GM12878 (cell line): Measurements from ENCODE around the gene IL12B. TPM values are rescaled to one million over a fixed set of nuclear protein-coding genes. Genes with fewer than 3 reads are reported as not detected.
A peak's percentile ranks its signal among the peaks of the same experiment; 100 is the strongest.

Experiments
- ATAC-seq: fragments of 200-7000 bp; cut with Tn5 transposase; 3 replicates; pipeline ENCODE4 v1.9.1; 2020; ENCODE audit warnings: mild to moderate bottlenecking, moderate library complexity
- BruUV-seq: library from RNA; stranded (reverse); fragments of 400-500 nt; replicated peaks from 2 replicates; lab custom pipeline; 2021; lab: Mats Ljungman, UMichigan
- CTCF ChIA-PET: fragments of 300-600 bp; sonication (Branson Sonifier 250); formaldehyde crosslinking; extraction: SDS; loops from one replicate; lab custom pipeline; 2021; ENCODE audit warnings: inconsistent platforms; lab: Yijun Ruan, JAX
- POLR2A ChIA-PET: fragments of 350-600 bp; formaldehyde crosslinking; extraction: SDS; loops from one replicate; lab custom pipeline; 2021; ENCODE audit warnings: inconsistent platforms; lab: Charles Lee
- RAD21 ChIA-PET: fragments of 300-600 bp; sonication (Branson Sonifier 250); formaldehyde crosslinking; loops from one replicate; lab custom pipeline; 2023; ENCODE audit warnings: antibody characterized with exemption; ENCODE audit not compliant: unreplicated experiment; lab: Charles Lee
- SMC1A ChIA-PET: fragments of 300-600 bp; sonication (Branson Sonifier 250); formaldehyde crosslinking; loops from one replicate; lab custom pipeline; 2023; ENCODE audit not compliant: unreplicated experiment, uncharacterized antibody; lab: Charles Lee
- DNase-seq: peaks from one replicate; pipeline ENCODE4 v3.0.0-alpha.2; 2011; ENCODE audit warnings: low read depth, low spot score
- FAIRE-seq: peaks from 3 replicates; lab custom pipeline; 2011; peaks lifted over from hg19 to GRCh38; lab: Jason Lieb, UNC
- H2AFZ ChIP-seq: 2 replicates; pipeline ENCODE4 v1.6.0; 2011; ENCODE audit warnings: low read depth, low read length, control low read depth; ENCODE audit not compliant: control insufficient read depth
- H3K27ac ChIP-seq: 2 replicates; pipeline ENCODE4 v1.5.1; 2011; ENCODE audit warnings: control low read depth; ENCODE audit not compliant: control insufficient read depth, insufficient read depth
- H3K27me3 ChIP-seq, 2 experiments: replicated peaks in 1 of 2; 2 replicates each; pipeline versions ENCODE4 v1.6.0 to v1.6.1; 2011; ENCODE audit warnings: low read length in 1 of 2; ENCODE audit not compliant: control insufficient read depth in 2 of 2, insufficient read depth in 2 of 2
- H3K36me3 ChIP-seq, 2 experiments: 2 replicates each; pipeline ENCODE4 v1.5.1; 2011; ENCODE audit warnings: low read length in 1 of 2; ENCODE audit not compliant: control insufficient read depth in 2 of 2, insufficient read depth in 2 of 2
- H3K4me1 ChIP-seq: 2 replicates; pipeline ENCODE4 v1.6.1; 2011; ENCODE audit warnings: mild to moderate bottlenecking, low read length, moderate library complexity, mixed read lengths; ENCODE audit not compliant: control insufficient read depth, insufficient read depth
- H3K4me2 ChIP-seq: 2 replicates; pipeline ENCODE4 v1.6.0; 2011; ENCODE audit warnings: control low read depth; ENCODE audit not compliant: control insufficient read depth, insufficient read depth
- H3K4me3 ChIP-seq: fragments of 200-600 bp; sonication (generic); 2 replicates; pipeline ENCODE4 v1.5.1; 2016
- H3K79me2 ChIP-seq: 2 replicates; pipeline ENCODE4 v1.6.0; 2011; ENCODE audit warnings: low read length; ENCODE audit not compliant: control insufficient read depth, insufficient read depth
- H3K9ac ChIP-seq: 2 replicates; pipeline ENCODE4 v1.8.0; 2011; ENCODE audit warnings: low read length, control low read depth, mixed read lengths; ENCODE audit not compliant: control insufficient read depth, insufficient read depth
- H3K9me3 ChIP-seq: replicated peaks from 3 replicates; pipeline ENCODE4 v1.5.1; 2011; ENCODE audit warnings: mild to moderate bottlenecking, low read length; ENCODE audit not compliant: control insufficient read depth, insufficient read depth
- H4K20me1 ChIP-seq: 2 replicates; pipeline ENCODE4 v1.6.0; 2011; ENCODE audit not compliant: control insufficient read depth, insufficient read depth
- EED ChIP-seq: sonication (generic); IDR thresholded peaks from 2 replicates; pipeline ENCODE4 v1.6.1; 2016; ENCODE audit warnings: antibody characterized with exemption, low read depth
- ETV6 ChIP-seq, 2 experiments: fragments of 450-650 bp in 1 of 2; IDR thresholded peaks in 1 of 2; conservative IDR thresholded peaks in 1 of 2; 2 replicates each; pipeline ENCODE4 v1.6.1; 2014; ENCODE audit warnings: antibody characterized with exemption in 1 of 2, borderline replicate concordance in 1 of 2, low read depth in 1 of 2, mild to moderate bottlenecking in 1 of 2, moderate library complexity in 1 of 2
- IKZF2 ChIP-seq, 2 experiments: fragments of 450-650 bp; IDR thresholded peaks; 2 replicates each; pipeline ENCODE4 v1.6.1; 2017; ENCODE audit warnings: mild to moderate bottlenecking in 2 of 2, moderate library complexity in 2 of 2
- JUNB ChIP-seq: IDR thresholded peaks from 2 replicates; pipeline ENCODE4 v1.6.1; 2016; ENCODE audit warnings: antibody characterized with exemption, mild to moderate bottlenecking
- NFIC ChIP-seq: IDR thresholded peaks from 2 replicates; pipeline ENCODE4 v1.6.1; 2012; ENCODE audit warnings: low read depth, mild to moderate bottlenecking, inconsistent platforms, low read length, moderate library complexity
- WRNIP1 ChIP-seq: IDR thresholded peaks from 2 replicates; pipeline ENCODE4 v1.6.1; 2011; ENCODE audit warnings: low read depth, low read length, improper control_type of control experiment, borderline replicate concordance
- YBX1 ChIP-seq: fragments of 450-650 bp; IDR thresholded peaks from 2 replicates; pipeline ENCODE4 v1.6.1; 2016; ENCODE audit warnings: antibody characterized with exemption
- WGBS: methylation state at CpG from one replicate; pipeline ENCODE4 v1.1.6; 2016; ENCODE audit warnings: low lambda C conversion rate; ENCODE audit not compliant: insufficient replicate concordance, insufficient coverage; ENCODE audit errors: missing lambda C conversion rate; 5-methylcytosine and 5-hydroxymethylcytosine counted together
- in situ Hi-C: fragments of 300-500 bp; cut with MboI; formaldehyde crosslinking; loops from 9 replicates; pipeline ENCODE4 v1.14.3; 2018; ENCODE audit warnings: mixed read lengths
- intact Hi-C: fragments of 100-400 bp; cut with micrococcal nuclease; formaldehyde crosslinking; loops from one replicate; pipeline ENCODE4 v1.14.2; 2022; ENCODE audit not compliant: unreplicated experiment
- polyA plus RNA-seq, 11 experiments: library from polyadenylated mRNA; depleted of rRNA in 4 of 11; unstranded in 6 of 11; stranded (reverse) in 5 of 11; fragments of >200 nt; fragmentation: Nextera tagmentation in 4 of 11; fragmentation: Illumina TruSeq in 1 of 11; extraction: Ambion mirVana in 4 of 11; extraction: Trizol in 1 of 11; gene quantifications; 1 replicate in 1 of 11; 2 replicates in 10 of 11; pipeline versions ENCODE4 v1.2.1 to v1.2.3, GENCODE V29; 2011 to 2016; ENCODE audit warnings: inconsistent platforms in 2 of 11, missing spikeins in 2 of 11, low read depth in 1 of 11
- total RNA-seq, 4 experiments: library from RNA; depleted of rRNA in 3 of 4; stranded (reverse); fragments of >200 nt in 3 of 4; fragmentation: Illumina TruSeq in 1 of 4; extraction: Trizol in 1 of 4; gene quantifications; 2 replicates each; pipeline versions ENCODE4 v1.2.1 to v1.2.3, GENCODE V29; 2013 to 2021

The IL12B gene
- total and polyA plus RNA-seq, 10 of the 15 experiments (the other 5 are each of a cell fraction or from before 2014, with no cell fraction given), result 0.15 to 0.72 (median 0.45) TPM

GRCh38 chr5:159338118-159338517, 7.8 kb upstream of the IL12B start:
- Histone ChIP-seq H3K79me2 (no peaks in the 10 kb centered on the region), H3K36me3 (no peaks in the 10 kb centered on the region), H3K4me3 (no peak overlapping the region), H3K9me3 (no peaks in the 10 kb centered on the region; the same call in 2 of the 3 replicates), H3K4me2 (no peak overlapping the region; the same call in 1 of the 2 replicates), H2AFZ (no peak overlapping the region), H3K4me1 (no peaks in the 10 kb centered on the region), H4K20me1 (no peaks in the 10 kb centered on the region), H3K9ac (no peak overlapping the region), H3K27me3 (no peaks in the 10 kb centered on the region), H3K27ac (no peak overlapping the region)
- ChIA-PET CTCF (interaction anchor here (0.7 to 1.0 kb wide), 2 partner anchors 72 to 77 kb away, joined by 3 read pairs; no protein-coding TSS in a partner anchor), RAD21 (interaction anchor here (0.9 to 1.3 kb wide), 2 partner anchors 86 to 444 kb away, joined by 3 read pairs; no protein-coding TSS in a partner anchor), SMC1A (interaction anchor here (0.9 to 1.1 kb wide), 3 partner anchors 10 to 166 kb away, joined by 3 to 5 read pairs (median 3); no protein-coding TSS in a partner anchor), POLR2A (no interaction called here)
- TF ChIP-seq WRNIP1, result no peak
- in situ Hi-C loops, result no loop called here
- FAIRE-seq (no peak), DNase-seq (no peak), ATAC-seq (no peak)
- no TSS peak for BruUV-seq
- intact Hi-C loops, result loop anchor here (10.0 kb wide), 1 partner anchor 577 kb away; the partner anchor contains the start of gene ADRA1B

GRCh38 chr5:159337016-159337955, 7.0 kb upstream of the IL12B start:
- CTCF ChIA-PET, result interaction anchor here (0.7 to 1.0 kb wide), 3 partner anchors 72 to 180 kb away, joined by 3 read pairs; no protein-coding TSS in a partner anchor
- intact Hi-C loops, result loop anchor here (10.0 kb wide), 1 partner anchor 578 kb away; the partner anchor contains the start of gene ADRA1B
- 0% methylated on average over 1 of the region's 1 CpG for WGBS
- RAD21 ChIA-PET, result interaction anchor here (0.6 to 1.3 kb wide), 4 partner anchors 87 to 445 kb away, joined by 3 read pairs; no protein-coding TSS in a partner anchor
- H3K27me3 ChIP-seq, result no peaks in the 10 kb centered on the region
- no peak overlapping the region; the same call in 1 of the 2 replicates for H3K4me2 ChIP-seq
- no peak for FAIRE-seq
- DNase-seq, result no peak
- ATAC-seq, result peak; percentile 36
- POLR2A ChIA-PET, result interaction anchor here (0.7 kb wide), 1 partner anchor 95 kb away, joined by 3 read pairs; no protein-coding TSS in a partner anchor
- no peaks in the 10 kb centered on the region for H3K4me1 ChIP-seq
- H2AFZ ChIP-seq, result no peak overlapping the region
- H3K9me3 ChIP-seq, result no peaks in the 10 kb centered on the region; the same call in 2 of the 3 replicates
- BruUV-seq, result no TSS peak
- no peak overlapping the region for H3K27ac ChIP-seq
- no peak overlapping the region for H3K4me3 ChIP-seq
- H3K36me3 ChIP-seq, result no peaks in the 10 kb centered on the region
- H4K20me1 ChIP-seq, result no peaks in the 10 kb centered on the region
- SMC1A ChIA-PET, result interaction anchor here (0.7 to 1.4 kb wide), 8 partner anchors 11 to 181 kb away, joined by 3 to 5 read pairs (median 3); no protein-coding TSS in a partner anchor
- in situ Hi-C loops, result no loop called here
- H3K9ac ChIP-seq, result no peak overlapping the region
- no peaks in the 10 kb centered on the region for H3K79me2 ChIP-seq
- TF ChIP-seq EED (peak; percentile 87), NFIC (peak; percentile 31; the same call in 1 of the 2 replicates), IKZF2 (IDR thresholded peaks at IDR 0.05) (peak in 1 of 2 experiments; percentile 12; a peak in 1 of 4 replicates), ETV6 (conservative IDR thresholded peaks at IDR 0.05 in 1 of 2, IDR thresholded peaks at IDR 0.05 in 1 of 2; ENCODE audit: borderline replicate concordance in 1 of 2, low read depth in 1 of 2) (peak in 1 of 2 experiments; percentile 53; a peak in 1 of 4 replicates), JUNB (peak; percentile 33; the same call in 1 of the 2 replicates), YBX1 (no peak)
